ENCODE measurements around the gene C1orf21.
"Not testable (repeated sequence)": the region's sequence is repeated elsewhere in the genome, so short reads cannot be mapped to it uniquely, and the experiment has no call there.

The C1orf21 gene, protein sequence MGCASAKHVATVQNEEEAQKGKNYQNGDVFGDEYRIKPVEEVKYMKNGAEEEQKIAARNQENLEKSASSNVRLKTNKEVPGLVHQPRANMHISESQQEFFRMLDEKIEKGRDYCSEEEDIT

DNA sequence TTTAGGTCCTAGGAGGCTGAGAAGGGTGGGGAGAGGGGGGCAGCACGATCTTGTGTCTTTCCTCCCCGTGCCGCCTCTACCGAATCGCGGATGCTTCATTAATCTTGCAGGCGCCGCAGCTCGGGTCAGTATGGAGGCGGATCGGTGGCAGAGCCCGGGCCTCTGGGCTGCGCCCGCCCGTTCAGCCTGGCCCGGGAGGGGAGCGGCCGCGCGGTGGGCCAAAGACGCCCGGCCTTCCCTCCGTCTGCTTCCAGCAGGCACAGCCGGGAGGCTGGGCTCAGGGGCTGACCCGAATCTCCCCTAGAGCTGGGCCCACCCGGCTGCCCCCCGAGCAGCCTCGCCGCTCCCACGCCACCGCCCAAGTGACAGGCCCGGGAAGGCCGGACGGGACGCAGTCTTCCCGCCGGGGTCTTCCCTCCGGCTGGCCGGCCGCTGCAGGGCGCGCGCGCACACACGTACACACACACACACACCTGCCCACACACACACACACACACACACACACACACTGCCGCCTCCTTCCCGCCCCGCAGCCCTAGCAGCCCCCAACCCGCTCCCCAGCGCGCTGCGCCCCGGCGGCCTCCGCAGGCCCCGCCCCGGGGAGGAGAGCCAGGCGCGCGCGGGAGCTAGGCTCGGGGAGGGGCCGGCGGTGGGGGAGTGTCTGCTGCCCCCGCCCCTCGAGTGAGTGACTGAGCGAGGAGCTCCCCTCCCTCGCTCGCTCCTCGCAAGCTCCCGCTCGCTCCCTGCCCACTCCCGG is at the start of gene C1orf21:
C1orf21 (plus strand) TSS at position 718 of the 757 bp plus-strand sequence. CDS start 90,481 bp downstream, outside the sequence.
- peak; percentile 84 for DNase-seq

DNA sequence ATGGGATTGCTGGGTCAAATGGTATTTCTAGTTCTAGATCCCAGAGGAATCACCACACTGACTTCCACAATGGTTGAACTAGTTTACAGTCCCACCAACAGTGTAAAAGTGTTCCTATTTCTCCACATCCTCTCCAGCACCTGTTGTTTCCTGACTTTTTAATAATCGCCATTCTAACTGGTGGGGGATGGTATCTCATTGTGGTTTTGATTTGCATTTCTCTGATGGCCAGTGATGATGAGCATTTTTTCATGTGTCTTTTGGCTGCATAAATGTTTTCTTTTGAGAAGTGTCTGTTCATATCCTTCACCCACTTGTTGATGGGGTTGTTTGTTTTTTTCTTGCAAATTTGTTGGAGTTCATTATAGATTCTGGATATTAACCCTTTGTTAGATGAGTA is 49.0 kb upstream of the C1orf21 start:
- not testable (repeated sequence) for DNase-seq

DNA sequence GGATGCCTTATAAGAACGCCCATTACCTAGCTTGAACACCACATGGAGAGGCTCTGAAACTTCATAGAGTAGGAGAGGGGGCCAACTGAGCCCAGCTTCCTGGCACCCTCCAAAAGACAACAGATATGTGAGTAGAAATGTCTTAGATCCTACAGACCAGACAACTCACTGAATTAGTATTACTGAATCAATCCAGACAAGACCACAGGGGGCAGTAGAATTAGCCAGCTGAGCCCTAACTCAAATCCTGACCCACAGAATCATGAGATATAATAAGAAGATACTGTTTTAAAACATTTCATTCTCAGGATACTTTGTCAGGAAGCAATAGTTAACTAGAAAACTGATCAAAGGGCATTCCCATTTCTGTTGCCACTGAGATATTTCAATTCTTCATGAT is 45.8 kb upstream of the C1orf21 start:
- DNase-seq, result no peak

DNA sequence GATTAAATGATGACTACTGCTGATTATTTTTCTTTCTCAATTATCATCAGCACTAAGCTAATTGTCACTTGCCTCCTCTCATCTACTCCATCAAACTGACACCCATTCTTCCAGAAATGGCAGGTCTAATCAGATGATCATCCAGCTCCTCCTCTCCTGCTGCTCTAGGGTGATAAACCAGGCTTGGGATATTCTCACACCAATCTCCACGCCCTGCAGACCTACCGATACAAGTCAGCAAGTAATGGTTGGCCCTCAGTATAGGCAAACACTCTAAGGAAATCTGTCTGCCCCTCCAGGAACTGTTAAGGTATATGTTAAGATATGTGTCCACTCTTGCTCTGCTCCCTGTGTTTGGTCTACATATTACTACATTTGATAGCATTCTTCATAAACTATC is 36.3 kb upstream of the C1orf21 start:
- no peak for DNase-seq

DNA sequence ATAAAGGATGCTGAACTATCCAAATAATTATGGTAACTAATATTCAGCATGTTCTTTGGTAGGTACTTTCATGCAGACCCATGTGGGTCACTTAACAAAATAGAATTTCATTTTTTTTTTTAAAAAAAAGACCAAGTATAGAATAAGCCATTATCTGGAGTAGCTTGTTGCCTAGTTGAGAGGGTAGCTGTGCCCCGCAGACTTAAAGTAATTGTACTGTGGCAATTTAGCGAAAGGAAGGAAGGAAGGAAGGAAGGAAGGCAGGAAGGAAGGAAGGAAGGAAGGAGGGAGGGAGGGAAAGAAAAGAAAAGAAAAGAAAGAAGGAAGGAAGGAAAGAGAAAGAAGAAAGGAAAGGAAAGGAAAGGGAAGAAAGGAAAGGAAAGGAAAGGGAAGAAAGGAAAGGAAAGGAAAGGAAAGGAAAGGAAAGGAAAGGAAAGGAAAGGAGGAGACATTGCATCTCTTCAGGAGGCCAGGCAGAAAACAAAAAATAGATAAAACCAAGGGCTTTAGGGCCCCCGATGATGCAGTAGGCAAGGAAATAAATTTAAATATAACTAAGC is 35.3 kb upstream of the C1orf21 start:
- DNase-seq, result no peak

DNA sequence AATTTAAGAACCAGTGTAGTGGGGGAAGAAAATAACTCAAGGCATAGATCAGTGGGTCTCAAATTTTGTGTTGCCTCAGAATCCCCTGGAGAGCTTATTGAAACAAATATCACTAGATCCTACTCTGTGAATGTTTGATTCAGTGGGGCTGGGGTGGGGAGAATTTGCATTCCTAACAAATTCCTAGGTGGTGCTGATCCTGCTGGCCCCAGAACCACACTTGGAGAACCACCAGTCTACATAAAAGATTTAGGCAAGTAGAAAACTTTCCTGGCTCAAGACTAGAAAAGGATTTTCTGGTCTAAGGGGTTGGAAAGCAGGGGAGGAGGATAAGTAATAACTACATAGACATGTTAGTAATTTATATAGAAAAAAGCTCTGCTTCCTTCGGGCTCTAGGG is 34.1 kb upstream of the C1orf21 start:
- DNase-seq, result no peak

DNA sequence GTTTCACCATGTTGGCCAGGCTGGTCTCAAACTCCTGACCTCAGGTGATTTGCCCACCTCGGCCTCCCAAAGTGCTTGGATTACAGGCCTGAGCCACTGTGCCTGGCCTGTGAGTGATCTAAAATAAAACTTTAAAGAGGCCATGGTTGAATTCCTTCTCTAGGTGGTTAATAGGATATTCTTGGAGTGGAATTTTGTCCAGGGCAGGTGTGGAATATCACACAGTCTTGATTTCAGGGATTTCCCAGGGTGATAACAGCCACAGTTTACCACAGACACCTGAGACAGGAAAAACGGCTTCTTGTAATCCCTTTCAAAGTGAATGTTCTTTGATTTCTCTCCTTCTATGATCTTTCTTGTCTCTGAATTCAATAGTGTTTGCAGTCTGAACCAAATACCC is 32.1 kb upstream of the C1orf21 start:
- DNase-seq, result no peak

DNA sequence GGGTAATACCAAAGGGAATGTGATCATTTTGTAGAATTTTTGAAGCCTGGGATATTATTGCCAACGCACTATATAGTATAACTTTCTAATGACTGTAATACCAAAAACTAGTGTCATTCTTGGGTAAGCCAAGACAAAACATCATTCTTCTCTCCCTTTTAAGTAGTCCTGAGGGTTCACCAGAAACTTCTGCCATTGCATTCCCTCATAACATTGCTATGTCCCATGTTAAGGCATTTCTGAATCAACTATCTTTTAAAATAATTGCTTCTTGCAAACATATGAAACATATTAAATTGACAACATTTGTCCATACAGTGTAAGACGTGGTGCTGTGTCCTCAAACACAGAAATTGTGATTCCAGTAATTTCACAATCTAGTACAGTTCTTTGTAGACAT is 29.9 kb upstream of the C1orf21 start:
- no peak for DNase-seq

DNA sequence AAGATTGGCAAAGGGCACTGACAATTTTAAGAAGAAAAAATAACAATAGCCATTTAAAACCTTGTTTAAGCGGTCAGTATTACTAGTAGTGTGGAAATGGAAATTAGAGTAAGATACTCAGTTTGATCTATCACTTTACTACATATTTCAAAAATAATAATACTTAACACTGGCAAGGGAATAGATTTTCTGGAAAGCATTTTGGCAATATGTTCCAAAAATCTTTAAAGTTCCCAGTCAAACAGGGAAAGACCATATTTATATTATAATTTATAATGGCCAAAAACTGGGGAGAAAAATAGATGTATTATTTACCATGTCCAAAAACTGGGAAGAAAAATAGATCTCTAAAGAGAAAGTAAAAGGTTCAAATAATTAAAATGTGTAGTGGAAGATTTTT is 28.6 kb upstream of the C1orf21 start:
- no peak for DNase-seq

DNA sequence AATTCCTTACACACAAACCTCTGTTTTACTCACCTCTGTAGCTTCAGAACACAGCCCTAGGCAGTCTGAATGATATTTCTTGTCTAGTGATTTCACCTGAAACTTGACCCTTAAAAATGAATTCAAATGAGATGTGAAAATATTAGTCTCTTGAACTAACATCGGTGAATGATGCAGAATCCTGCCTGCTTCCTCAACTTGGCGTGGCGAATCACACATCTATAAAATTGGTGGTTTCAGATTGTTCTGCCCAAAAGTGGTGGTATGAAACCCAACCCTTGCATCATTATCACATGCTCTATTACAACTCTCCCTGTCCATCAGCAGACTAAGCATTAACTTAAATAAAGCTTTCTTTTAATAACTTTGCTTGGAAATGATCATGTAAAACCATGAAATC is 26.9 kb upstream of the C1orf21 start:
- no peak for DNase-seq

DNA sequence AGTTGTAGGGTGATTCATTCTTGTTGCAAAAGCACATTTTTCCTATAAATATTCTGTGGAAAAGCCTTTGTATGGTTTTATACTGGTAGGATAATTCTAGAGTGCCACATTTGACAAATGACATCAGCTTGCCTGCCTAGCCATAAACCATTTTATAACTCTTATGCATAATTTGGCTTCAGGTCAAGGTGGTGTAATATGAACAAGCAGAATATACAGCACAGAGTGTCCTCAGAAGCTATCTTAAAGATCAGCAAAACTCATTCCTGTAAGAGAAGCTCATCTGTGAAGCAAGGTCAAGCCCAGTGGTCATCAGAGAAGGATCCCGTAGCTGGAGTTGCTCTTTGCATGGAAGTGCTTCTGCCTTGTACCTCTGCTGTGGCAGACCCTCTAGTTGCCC is 24.0 kb upstream of the C1orf21 start:
- no peak for DNase-seq

DNA sequence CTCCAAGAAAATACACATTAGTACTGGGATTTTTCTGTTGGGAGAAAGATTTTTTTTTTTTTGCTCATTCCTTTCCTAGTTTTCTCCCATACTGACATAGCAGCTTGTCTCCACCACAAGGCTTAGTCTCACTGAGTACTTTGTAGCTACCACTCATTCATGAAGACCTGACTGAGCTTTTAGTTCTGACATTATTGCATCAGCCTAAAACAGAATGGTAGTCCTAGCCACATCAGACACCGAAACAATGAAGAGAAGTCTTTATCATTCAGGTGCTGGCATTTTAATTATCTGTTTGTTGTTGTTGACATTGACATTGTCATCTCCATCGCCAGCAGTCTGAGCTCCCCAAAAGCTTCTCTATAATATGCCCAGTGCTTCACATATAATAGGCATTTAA is 21.1 kb upstream of the C1orf21 start:
- no peak for DNase-seq

DNA sequence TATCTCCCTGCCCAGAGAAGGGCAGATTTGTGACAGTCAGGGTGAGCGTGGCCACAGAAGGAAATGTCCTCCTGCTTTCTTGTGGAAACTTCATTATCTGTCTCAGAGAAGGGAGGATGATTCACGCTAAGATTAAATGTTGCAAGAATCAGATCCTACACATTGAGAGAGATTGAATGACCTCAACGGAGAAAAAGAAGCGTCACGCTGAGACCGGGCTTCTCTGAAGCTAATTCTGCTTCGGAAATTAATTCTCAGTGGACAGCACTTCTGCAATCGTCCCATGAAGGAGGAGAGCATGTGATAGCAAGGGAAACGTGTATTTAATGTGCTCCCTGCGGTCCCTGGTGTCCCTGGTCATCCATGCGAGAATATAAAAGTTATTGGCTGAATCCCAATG is 19.8 kb upstream of the C1orf21 start:
- no peak for DNase-seq

DNA sequence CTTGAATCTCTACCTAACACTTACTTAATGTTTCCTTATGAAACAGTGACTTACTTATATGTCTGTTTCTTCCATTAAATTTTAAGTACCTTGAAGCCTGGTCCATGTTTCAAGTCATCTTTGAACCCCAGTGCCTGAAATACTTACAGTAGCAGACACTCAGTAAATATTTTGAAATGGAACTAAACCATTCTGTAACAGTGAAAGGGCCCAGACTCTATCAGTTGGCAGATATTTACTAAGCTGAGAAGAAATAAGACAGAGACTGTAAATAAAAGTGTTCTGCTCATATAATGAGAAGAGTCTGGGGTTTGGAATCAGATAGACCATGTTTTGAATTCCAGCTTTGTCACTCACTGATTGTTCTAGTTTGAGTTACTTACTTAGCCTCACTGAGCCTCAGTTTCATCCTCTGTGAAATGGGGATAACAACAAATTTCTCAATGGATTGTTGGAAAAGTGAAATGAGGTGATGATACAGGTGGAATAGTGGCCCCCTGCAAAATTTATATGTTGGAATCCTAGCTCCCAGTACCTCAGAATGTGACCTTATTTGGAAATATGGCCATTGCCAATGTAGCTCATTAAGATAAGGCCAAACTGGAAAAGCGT is 19.3 kb upstream of the C1orf21 start:
- no peak for DNase-seq

DNA sequence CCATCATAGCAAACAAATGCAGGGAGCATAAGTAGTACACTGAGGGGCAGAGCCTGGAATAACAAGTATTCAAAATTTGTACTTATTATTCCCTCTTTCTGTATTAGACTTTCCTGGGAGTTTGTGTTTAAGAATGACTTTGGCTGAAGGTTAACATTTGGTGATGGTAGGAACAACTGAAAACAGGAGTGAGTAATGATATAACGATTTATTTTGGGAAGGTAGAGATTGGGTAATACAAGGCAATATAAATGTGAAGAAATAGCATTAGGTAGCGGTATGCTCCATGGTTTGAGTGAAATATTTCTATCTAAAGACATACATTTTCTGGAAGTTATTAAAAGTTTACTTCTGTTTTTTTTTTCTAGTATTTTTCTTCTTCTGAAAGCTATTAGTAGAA is 18.5 kb upstream of the C1orf21 start:
- DNase-seq, result no peak

DNA sequence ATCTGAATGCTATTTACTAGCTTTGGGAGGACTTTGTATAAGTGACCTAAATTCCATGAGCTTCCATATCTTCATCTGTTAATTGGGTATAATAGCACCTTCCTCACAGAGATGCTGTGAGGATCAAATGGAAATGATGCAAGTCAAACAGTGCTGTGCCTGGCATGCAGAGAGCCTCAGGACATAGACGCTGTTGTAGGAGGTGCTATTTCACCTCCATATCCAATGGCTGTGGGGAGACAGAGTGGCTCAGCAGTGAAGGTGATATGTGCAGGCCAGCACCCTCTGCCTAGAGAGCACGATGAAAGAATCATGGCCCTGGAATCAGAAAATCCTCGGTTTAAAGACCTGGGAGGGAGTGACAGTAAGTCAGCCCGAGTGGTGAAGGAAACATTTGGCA is 16.0 kb upstream of the C1orf21 start:
- DNase-seq, result no peak

DNA sequence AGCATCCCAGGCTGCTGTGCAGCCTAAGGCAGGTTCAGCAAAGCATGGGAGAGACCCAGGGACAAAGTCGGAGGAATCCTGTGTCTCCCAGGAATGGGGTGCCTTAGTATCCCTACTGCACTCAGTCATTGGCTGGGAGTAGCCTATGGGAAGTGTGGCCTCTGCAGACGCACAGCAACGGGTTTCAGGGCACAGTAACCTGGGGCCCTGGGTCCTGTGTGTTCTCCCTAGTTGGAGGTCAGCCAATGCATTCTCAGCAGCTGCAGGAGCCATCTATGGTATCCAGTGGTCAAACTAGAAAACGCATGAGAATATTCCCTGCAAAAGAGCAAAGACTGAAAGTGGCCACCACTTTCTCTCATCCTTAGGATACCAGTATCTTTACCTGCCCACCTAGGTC is 13.7 kb upstream of the C1orf21 start:
- no peak for DNase-seq

DNA sequence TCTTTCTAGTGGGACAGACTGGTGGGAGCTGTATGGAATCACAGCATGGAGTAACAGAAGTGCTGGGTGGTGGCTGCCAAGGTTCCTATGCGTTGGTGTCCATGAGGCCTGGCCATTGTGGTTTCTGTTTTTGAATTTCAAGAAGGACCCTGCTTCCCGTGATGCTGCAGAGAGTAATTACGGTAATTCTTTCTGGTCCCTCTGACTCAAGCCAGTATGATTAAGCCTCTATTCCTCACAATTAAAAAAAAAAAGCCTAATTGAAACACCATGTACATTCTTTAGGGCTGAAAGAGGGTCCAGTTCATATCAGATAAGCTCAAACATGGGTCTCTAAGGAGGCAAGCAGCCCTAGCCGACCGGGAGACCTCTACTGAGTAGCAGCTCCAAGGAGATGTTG is 10.5 kb upstream of the C1orf21 start:
- no peak for DNase-seq

DNA sequence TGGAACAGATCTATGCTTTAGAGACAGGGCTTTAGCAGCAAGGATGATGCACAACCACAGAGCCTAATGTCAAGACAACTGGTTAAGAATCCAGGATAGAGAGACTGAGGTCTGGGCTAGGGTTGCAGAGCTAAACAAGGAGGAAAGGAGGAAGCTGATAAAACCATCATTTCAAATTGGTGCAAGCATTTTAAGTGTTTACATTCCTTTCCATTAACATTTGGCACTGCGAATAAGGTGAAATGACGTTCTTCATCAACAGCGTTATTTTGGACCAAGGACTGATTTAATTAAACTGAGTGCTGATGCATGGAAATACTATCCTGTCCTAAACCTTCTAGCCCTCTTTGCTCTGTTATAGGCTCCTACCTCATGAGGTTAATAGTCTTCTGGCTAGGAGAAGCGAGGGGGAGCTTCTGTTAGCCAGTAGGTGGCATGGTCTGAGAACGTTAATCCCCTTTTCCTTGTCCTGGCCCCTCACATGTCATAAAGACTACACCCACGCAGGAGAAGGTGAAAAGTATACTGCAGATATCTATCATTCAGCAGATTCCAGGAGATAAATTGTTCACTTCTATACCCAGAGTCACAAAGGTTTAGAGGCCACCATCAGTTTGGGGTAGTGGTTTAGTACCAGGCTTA is 7.6 kb upstream of the C1orf21 start:
- DNase-seq, result no peak

DNA sequence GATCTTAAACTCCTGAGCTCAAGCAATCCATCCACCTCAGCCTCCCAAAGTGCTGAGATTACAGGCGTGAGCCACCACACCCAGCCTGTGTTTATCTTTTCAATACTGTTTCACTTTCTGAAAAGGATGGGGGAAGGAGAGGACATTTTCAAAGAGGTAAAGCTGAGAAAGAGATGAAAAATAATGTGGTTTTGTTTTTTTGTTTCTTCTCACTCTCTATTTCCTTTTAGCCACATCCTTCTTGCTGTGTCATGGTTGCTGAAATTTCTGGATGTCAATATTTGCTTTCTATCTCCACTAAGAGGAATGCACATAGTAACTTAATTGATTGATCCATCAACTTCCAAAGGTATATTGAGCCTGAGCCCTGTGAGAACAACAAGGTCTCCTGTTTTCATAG is 6.4 kb upstream of the C1orf21 start:
- no peak for DNase-seq

DNA sequence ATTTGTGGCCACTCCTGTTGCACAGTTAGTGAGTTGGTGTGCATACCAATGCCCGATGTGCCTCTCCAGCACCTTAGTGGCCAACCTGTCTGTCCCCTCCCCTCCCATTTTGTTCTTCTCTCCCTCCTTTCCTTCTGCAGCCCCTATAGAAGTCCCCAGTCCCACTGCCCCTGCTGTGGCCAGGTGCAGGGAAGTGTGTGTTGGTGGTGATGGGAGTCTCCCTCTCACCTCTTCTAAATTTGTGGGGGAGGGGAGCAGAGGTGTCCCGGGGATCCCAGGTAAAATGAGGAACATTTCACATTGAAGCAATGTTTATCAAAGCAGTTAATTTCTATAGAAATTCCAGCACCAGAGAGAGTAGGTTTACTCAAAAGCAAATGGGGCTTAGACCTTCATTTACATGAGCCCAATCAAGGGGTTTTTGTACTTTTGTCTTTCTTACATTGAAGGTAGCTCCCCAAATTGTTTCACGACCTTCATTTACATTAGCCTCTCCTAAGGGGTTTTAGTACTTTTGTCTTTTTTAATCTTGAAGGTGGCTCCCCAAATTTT is 3.0 kb upstream of the C1orf21 start:
- DNase-seq, result no peak

DNA sequence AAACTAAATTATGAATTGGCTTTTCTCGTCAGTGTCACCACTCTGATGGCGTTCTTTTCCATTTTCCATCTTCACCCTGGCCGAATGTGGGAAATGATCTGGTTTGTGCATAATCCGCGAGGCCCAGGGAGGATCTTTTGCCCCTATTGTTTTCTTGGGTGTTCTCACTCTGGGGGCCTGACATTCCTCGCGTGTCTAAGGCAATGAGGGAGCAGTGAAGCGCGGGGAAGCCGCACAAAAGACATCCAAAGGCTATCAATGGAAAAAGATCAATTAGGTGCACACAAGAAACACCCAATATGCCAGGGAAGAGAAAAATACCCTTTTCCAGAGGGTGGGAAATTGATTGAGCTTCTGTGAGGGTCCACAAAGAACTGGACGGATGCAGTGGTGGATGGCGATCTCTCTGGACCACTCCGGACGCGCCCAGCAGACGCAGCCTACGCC is 941 bp upstream of the C1orf21 start:
- no peak for DNase-seq

DNA sequence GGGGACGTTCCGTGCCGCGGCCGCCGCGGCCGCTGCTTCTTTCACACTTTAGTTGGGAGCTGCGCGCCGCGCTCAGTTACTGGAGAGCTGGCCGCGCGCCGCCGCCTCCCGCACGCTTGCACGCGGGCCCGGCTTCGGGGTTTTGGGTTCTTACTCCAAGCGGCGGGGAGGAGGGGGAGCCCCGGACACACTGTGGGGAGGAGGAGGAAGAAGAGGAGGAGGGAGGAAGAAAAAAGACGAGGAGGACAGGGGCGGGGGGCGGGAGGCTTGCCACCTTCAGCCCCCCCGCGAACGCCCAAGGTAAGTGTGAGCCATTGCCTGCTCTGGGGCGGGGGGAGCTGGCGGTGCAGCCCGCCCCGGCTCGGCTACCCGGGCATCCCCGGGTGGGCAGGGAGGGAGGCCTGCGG is 243 bp downstream of the C1orf21 start:
- no peak for DNase-seq
